Measurements from ENCODE around the gene NKX2-2. TPM values are rescaled to one million over a fixed set of nuclear protein-coding genes. Genes with fewer than 3 reads are reported as not detected.

Gene NKX2-2
- total and polyA plus RNA-seq, 2 experiments from 2014 or later, result not detected

DNA sequence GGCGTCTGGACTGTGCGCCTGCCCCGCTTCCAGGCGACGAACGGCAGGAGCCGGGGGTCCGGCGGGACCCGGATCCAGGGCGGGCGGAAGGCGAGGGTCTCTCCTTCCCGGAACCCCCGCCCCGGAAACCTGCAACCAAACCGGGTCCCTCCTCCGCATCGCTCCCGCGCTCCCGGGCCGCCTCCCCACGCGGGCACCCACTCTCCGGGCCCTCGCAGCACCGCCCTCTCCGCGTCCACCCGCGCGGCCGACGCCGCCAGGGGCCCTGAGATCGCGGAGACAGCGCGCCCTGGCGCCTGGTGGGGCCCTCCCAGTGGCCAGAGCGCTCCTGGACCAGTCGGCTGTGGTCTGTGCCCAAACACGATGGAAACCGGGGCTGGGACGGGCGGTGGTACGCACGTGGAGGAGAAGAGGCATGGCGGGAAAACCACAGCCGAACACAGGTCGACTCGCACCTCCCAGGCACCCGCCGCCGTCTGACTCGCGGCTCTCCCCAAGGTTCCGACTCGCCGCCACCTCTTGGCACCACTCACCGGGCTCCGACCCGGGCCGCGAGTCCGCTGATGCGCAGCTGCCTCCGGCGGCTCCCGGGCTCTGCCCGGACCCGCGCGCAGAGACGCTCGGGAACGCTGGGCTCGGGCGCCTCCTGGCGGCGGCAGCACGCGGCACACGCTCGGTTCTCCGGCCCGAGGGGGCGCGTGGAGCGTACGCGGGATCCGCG lies 7.9 kb downstream of the NKX2-2 start:
- Histone ChIP-seq H3K9me3 (ENCODE audit: low read depth) (no peaks in the 10 kb centered on the region), H3K27ac (no peak overlapping the region), H3K36me3 (no peaks in the 10 kb centered on the region), H3K4me1 (ENCODE audit: low read depth) (peaks cover 3% of the 10 kb centered on the region), H3K27me3 (peaks cover 92% of the 10 kb centered on the region), H3K4me3 (peak overlapping the region; percentile 31)
- TF ChIP-seq, protein P1, sequence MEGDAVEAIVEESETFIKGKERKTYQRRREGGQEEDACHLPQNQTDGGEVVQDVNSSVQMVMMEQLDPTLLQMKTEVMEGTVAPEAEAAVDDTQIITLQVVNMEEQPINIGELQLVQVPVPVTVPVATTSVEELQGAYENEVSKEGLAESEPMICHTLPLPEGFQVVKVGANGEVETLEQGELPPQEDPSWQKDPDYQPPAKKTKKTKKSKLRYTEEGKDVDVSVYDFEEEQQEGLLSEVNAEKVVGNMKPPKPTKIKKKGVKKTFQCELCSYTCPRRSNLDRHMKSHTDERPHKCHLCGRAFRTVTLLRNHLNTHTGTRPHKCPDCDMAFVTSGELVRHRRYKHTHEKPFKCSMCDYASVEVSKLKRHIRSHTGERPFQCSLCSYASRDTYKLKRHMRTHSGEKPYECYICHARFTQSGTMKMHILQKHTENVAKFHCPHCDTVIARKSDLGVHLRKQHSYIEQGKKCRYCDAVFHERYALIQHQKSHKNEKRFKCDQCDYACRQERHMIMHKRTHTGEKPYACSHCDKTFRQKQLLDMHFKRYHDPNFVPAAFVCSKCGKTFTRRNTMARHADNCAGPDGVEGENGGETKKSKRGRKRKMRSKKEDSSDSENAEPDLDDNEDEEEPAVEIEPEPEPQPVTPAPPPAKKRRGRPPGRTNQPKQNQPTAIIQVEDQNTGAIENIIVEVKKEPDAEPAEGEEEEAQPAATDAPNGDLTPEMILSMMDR (IDR thresholded peaks at IDR 0.05; ENCODE audit: low read depth, low read length), result peak; percentile 77
- DNase-seq (ENCODE audit: low read depth in 1 of 2, low spot score in 1 of 2), result peak; percentile 56 to 70

DNA sequence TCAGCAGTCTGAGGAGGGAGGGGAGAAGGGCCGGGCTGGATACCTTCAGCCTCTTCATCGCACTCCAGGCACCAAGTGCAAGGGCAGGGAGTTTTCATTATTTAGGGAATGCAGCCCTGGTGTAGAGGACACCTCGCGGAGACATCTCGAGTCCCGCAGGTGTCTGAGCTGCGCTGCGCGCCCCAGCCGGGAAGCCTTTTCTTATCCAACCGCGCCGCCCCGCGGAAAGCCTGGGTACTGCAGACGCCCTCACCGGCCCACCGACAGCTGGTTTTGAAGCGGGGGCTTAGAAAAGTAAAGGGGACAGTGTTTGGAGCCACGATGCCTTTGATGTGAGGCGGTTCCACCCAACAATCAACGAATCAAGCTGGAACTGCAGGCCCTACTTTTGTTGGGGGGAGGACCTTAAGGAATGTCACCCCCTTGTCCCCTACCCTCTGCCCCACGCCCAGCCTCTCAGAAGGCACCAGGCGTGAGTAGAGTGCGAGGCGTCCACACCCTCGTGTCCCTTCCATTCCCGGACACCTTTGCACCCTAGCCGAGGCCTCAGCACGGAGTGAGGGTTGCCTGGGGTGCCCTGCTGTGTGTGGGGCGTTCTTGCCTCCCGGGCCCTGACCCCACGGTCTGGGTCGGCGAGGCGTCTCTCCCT lies 8.6 kb downstream of the NKX2-2 start:
- DNase-seq (ENCODE audit: low read depth in 1 of 2, low spot score in 1 of 2), result peak; percentile 51 to 84
- Histone ChIP-seq H3K9me3 (ENCODE audit: low read depth) (no peaks in the 10 kb centered on the region), H3K27ac (no peak overlapping the region), H3K27me3 (peaks cover 91% of the 10 kb centered on the region), H3K4me3 (peak overlapping the region; percentile 31), H3K36me3 (no peaks in the 10 kb centered on the region), H3K4me1 (ENCODE audit: low read depth) (no peaks in the 10 kb centered on the region)
- TF ChIP-seq, protein P1 (IDR thresholded peaks at IDR 0.05; ENCODE audit: low read depth, low read length), result peak; percentile 98

DNA sequence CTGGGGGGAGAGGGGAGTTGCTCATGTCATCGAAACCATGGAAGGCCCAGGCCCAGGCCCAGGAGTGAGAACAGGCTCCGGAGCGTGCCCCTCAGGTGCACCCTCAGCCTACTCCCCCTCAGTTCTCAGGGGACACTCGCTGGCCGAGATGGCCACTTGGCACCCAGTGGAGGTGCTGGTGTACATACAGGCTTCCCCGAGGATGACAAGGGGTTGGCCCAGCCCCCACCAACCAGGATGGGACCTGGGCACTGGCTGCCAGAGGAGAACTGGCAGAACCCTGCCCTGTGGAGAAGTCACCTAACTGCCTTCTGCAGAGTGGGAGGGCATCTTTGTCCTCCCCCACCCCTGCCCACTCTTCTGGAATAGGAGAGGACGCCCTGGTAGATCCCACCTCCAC lies 9.5 kb downstream of the NKX2-2 start:
- H3K27ac ChIP-seq, result no peak overlapping the region
- H3K27me3 ChIP-seq, result peaks cover 81% of the 10 kb centered on the region
- TF ChIP-seq, protein P1 (IDR thresholded peaks at IDR 0.05; ENCODE audit: low read depth, low read length), result no peak

DNA sequence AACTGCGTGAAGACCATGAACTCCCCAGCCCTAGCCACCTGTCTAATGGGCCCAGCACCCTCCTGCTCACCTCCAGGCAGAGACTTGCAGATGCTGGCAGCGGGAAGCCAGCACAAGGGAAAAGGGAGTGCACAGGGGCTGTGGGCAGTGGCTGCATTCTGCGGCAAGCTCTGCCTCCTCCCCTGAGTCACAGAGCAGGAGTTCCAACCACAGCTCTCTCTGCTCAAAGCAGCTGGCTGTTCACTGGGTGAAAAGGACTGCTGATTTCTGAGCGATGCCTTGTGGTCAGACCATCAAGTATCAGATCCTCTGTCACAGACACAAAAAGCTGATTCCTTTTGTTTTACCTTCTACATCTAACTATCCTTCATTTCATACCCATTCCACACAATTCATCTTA lies 10.5 kb downstream of the NKX2-2 start:
- peak in 1 of 2 donors; percentile 37 for DNase-seq (ENCODE audit: low read depth in 1 of 2, low spot score in 1 of 2)
- Histone ChIP-seq H3K27me3 (peaks cover 71% of the 10 kb centered on the region), H3K36me3 (no peaks in the 10 kb centered on the region)

More for the DNA sequence above, 9.5 kb downstream of the NKX2-2 start:
- H3K4me1 ChIP-seq (ENCODE audit: low read depth), result no peaks in the 10 kb centered on the region
- no peaks in the 10 kb centered on the region for H3K36me3 ChIP-seq
- H3K9me3 ChIP-seq (ENCODE audit: low read depth), result no peaks in the 10 kb centered on the region
- H3K4me3 ChIP-seq, result no peak overlapping the region
- DNase-seq (ENCODE audit: low read depth in 1 of 2, low spot score in 1 of 2), result no peak

DNA sequence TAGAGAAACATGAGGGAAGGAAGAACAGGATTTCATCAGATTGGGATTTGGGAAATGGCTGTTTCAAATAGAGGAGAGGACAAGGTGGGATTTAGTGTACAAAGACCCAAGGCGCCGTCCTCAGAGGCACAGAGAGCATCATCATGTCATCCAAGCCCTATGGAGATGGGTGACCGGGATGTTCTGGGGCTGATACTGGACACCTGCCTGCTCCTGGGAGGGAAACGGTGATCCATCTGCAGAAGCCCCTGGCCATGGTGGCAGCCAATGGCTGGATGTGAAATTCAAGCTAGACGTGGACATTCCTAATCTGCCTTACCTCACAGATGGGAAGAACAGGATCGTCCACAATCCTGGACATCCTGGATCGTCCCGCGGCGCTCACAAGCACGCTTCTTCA lies 12.7 kb downstream of the NKX2-2 start:
- Histone ChIP-seq H3K36me3 (no peaks in the 10 kb centered on the region), H3K4me1 (ENCODE audit: low read depth) (no peaks in the 10 kb centered on the region), H3K9me3 (ENCODE audit: low read depth) (no peaks in the 10 kb centered on the region), H3K4me3 (no peak overlapping the region), H3K27ac (no peak overlapping the region), H3K27me3 (peaks cover 50% of the 10 kb centered on the region)
- TF ChIP-seq, protein P1 (IDR thresholded peaks at IDR 0.05; ENCODE audit: low read depth, low read length), result no peak
- DNase-seq (ENCODE audit: low read depth in 1 of 2, low spot score in 1 of 2), result no peak

More for the DNA sequence above, 10.5 kb downstream of the NKX2-2 start:
- Histone ChIP-seq H3K4me3 (no peak overlapping the region), H3K9me3 (ENCODE audit: low read depth) (no peaks in the 10 kb centered on the region), H3K27ac (no peak overlapping the region), H3K4me1 (ENCODE audit: low read depth) (no peaks in the 10 kb centered on the region)
- TF ChIP-seq, protein P1 (IDR thresholded peaks at IDR 0.05; ENCODE audit: low read depth, low read length), result no peak
